Measurements from ENCODE around the gene KLK1.

The KLK1 gene

GRCh38 chr19:50831026-50831396 lies 7.4 kb upstream of the KLK1 start:
- no peak for TF ChIP-seq CTCF (IDR thresholded peaks at IDR 0.05)
- H3K27ac ChIP-seq, result no peak overlapping the region
- no peak overlapping the region for H2AFZ ChIP-seq
- no peaks in the 10 kb centered on the region for H3K79me2 ChIP-seq
- H3K4me3 ChIP-seq (ENCODE audit: low read depth, low read length), result no peak overlapping the region
- no peaks in the 10 kb centered on the region for H3K9me3 ChIP-seq (ENCODE audit: control insufficient read depth, low read length)
- H3K27me3 ChIP-seq (ENCODE audit: control insufficient read depth, insufficient read depth, low read length), result no peaks in the 10 kb centered on the region
- no peak overlapping the region for H3K4me2 ChIP-seq (ENCODE audit: low read length)
- H3K36me3 ChIP-seq (ENCODE audit: control insufficient read depth, insufficient read depth, low read length), result no peaks in the 10 kb centered on the region
- H3K4me1 ChIP-seq, result no peaks in the 10 kb centered on the region
- H3K9ac ChIP-seq, result no peak overlapping the region

GRCh38 chr19:50830266-50831025 lies 6.9 kb upstream of the KLK1 start:
- Histone ChIP-seq H3K79me2 (no peaks in the 10 kb centered on the region), H3K36me3 (ENCODE audit: control insufficient read depth, insufficient read depth, low read length) (no peaks in the 10 kb centered on the region), H3K27ac (no peak overlapping the region), H3K27me3 (ENCODE audit: control insufficient read depth, insufficient read depth, low read length) (no peaks in the 10 kb centered on the region), H2AFZ (no peak overlapping the region), H3K4me2 (ENCODE audit: low read length) (no peak overlapping the region), H3K4me3 (ENCODE audit: low read depth, low read length) (no peak overlapping the region), H3K4me1 (no peaks in the 10 kb centered on the region), H3K9me3 (ENCODE audit: control insufficient read depth, low read length) (no peaks in the 10 kb centered on the region), H3K9ac (no peak overlapping the region)
- TF ChIP-seq CTCF (IDR thresholded peaks at IDR 0.05), result no peak

- no peak for TF ChIP-seq CTCF (IDR thresholded peaks at IDR 0.05)
- Histone ChIP-seq H3K4me3 (ENCODE audit: low read depth, low read length) (no peak overlapping the region), H3K27ac (no peak overlapping the region), H3K9me3 (ENCODE audit: control insufficient read depth, low read length) (no peaks in the 10 kb centered on the region), H3K36me3 (ENCODE audit: control insufficient read depth, insufficient read depth, low read length) (no peaks in the 10 kb centered on the region), H3K27me3 (ENCODE audit: control insufficient read depth, insufficient read depth, low read length) (no peaks in the 10 kb centered on the region), H2AFZ (no peak overlapping the region), H3K79me2 (no peaks in the 10 kb centered on the region), H3K4me1 (no peaks in the 10 kb centered on the region), H3K9ac (no peak overlapping the region), H3K4me2 (ENCODE audit: low read length) (no peak overlapping the region)
Measured at GRCh38 chr19:50829801-50830200, 6.2 kb upstream of the KLK1 start.

- no peak overlapping the region for H3K4me3 ChIP-seq (ENCODE audit: low read depth, low read length)
Measured at GRCh38 chr19:50827476-50827875, 3.9 kb upstream of the KLK1 start.

More at GRCh38 chr19:50827476-50827875, 3.9 kb upstream of the KLK1 start:
- H3K27me3 ChIP-seq (ENCODE audit: control insufficient read depth, insufficient read depth, low read length), result no peaks in the 10 kb centered on the region
- no peak overlapping the region for H2AFZ ChIP-seq
- no peaks in the 10 kb centered on the region for H3K4me1 ChIP-seq
- no peak for TF ChIP-seq CTCF (IDR thresholded peaks at IDR 0.05)
- H3K4me2 ChIP-seq (ENCODE audit: low read length), result no peak overlapping the region
- no peak overlapping the region for H3K27ac ChIP-seq
- H3K9ac ChIP-seq, result no peak overlapping the region
- no peaks in the 10 kb centered on the region for H3K79me2 ChIP-seq
- H3K36me3 ChIP-seq (ENCODE audit: control insufficient read depth, insufficient read depth, low read length), result no peaks in the 10 kb centered on the region
- no peaks in the 10 kb centered on the region for H3K9me3 ChIP-seq (ENCODE audit: control insufficient read depth, low read length)
